SK-N-MC (cell line): ENCODE measurements around the gene EXOSC3.
A peak's percentile ranks its signal among the peaks of the same experiment; 100 is the strongest.
"Not testable (repeated sequence)": the region's sequence is repeated elsewhere in the genome, so short reads cannot be mapped to it uniquely, and the experiment has no call there.

Experiments
- DNase-seq: peaks from one replicate; pipeline ENCODE4 v3.0.0-alpha.2; 2011; ENCODE audit warnings: low read depth, low spot score
- H3K27ac ChIP-seq: fragments of 200-600 bp; sonication (generic); 2 replicates; pipeline ENCODE4 v1.5.1; 2016; ENCODE audit warnings: mixed run types
- H3K36me3 ChIP-seq: fragments of 200-600 bp; sonication (generic); 2 replicates; pipeline ENCODE4 v1.6.1; 2017; ENCODE audit warnings: antibody characterized with exemption, low read length, mixed read lengths; ENCODE audit not compliant: insufficient read depth
- H3K4me3 ChIP-seq: fragments of 200-600 bp; sonication (generic); 2 replicates; pipeline ENCODE4 v1.5.1; 2016
- H3K9ac ChIP-seq: fragments of 200-600 bp; sonication (generic); 2 replicates; pipeline ENCODE4 v1.8.0; 2017; ENCODE audit warnings: mixed run types, mixed read lengths; ENCODE audit not compliant: insufficient read length
- H3K9me3 ChIP-seq: fragments of 200-600 bp; sonication (generic); 2 replicates; pipeline ENCODE4 v1.6.1; 2017; ENCODE audit warnings: low read depth, mild to moderate bottlenecking, antibody characterized with exemption, low read length, moderate library complexity, mixed read lengths
- EZH2 ChIP-seq: fragments of 200-600 bp; sonication (generic); IDR thresholded peaks from one replicate; pipeline ENCODE4 v1.6.1; 2017; ENCODE audit warnings: antibody characterized with exemption
- FOXP2 ChIP-seq: optimal IDR thresholded peaks from 2 replicates; pipeline ENCODE3; 2011; ENCODE audit warnings: mild to moderate bottlenecking, moderate library complexity; ENCODE audit not compliant: insufficient read depth; ENCODE audit errors: extremely low read length, control extremely low read depth
- POLR2AphosphoS5 ChIP-seq: IDR thresholded peaks from 2 replicates; pipeline ENCODE4 v1.6.1; 2012; ENCODE audit warnings: mild to moderate bottlenecking, low read depth, low read length, borderline replicate concordance

Gene EXOSC3

DNA sequence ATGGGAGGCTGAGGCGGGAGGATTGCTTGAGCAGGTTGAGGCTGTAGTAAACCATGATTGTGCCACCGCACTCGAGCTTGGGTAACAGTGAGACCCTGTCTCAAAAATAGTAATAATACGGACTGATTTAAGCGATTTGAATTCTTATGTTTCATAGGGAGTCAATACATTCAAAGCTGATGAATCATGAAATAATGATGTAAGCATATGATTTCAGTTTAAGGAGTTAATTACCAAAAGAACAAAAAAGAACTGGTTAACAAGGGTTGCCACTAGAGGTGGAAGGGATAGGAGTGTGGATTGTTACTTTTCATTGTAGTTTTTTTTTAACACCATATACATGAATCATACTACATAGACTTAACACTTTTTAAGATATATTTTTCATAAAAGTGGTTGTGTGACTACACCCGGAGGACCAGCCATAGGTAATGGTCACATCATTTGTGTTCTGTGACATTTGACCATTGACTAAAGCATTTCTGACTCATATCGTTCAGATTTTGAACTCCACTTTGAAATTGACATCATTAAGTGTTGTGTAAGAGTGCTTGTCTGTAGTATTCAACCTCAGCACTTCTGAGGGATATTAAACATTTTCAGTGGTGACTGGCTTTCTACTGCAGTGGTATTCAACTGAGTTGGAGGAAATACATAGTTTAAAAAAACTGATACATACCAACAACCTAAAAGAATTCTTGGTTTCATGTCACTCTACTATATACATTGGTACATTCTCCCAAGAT is 24.3 kb downstream of the EXOSC3 start:
- H3K36me3 ChIP-seq: no peaks in the 10 kb centered on the region
- H3K9me3 ChIP-seq: no peaks in the 10 kb centered on the region
- no peak overlapping the region for H3K4me3 ChIP-seq
- TF ChIP-seq POLR2AphosphoS5: no peak
- TF ChIP-seq EZH2: no peak
- no peak for TF ChIP-seq FOXP2
- no peak overlapping the region for H3K9ac ChIP-seq
- H3K27ac ChIP-seq: no peak overlapping the region
- no peak for DNase-seq

- Histone ChIP-seq H3K4me3 (no peak overlapping the region), H3K36me3 (no peaks in the 10 kb centered on the region), H3K27ac (no peak overlapping the region), H3K9me3 (no peaks in the 10 kb centered on the region), H3K9ac (no peak overlapping the region)
- no peak for DNase-seq
- TF ChIP-seq FOXP2: no peak
- TF ChIP-seq EZH2: no peak
- TF ChIP-seq POLR2AphosphoS5: no peak
Measured at GRCh38 chr9:37758747-37759146, 26.1 kb downstream of the EXOSC3 start.

GRCh38 chr9:37753489-37754190 is 31.2 kb downstream of the EXOSC3 start, which contains the start of gene TRMT10B:
TSS of gene TRMT10B (plus strand) at chr9:37753805. CDS start at chr9:37761932, 8,127 bp downstream.
- Histone ChIP-seq H3K4me3 (peak within 1 kb of the TSS; percentile 94), H3K36me3 (no peaks in the 10 kb centered on the region), H3K9me3 (no peaks in the 10 kb centered on the region), H3K27ac (no peak within 1 kb of the TSS), H3K9ac (peak within 1 kb of the TSS; percentile 84)
- no peak for DNase-seq
- TF ChIP-seq FOXP2 (no peak), POLR2AphosphoS5 (peak; percentile 53; the same call in 1 of the 2 replicates)

DNA sequence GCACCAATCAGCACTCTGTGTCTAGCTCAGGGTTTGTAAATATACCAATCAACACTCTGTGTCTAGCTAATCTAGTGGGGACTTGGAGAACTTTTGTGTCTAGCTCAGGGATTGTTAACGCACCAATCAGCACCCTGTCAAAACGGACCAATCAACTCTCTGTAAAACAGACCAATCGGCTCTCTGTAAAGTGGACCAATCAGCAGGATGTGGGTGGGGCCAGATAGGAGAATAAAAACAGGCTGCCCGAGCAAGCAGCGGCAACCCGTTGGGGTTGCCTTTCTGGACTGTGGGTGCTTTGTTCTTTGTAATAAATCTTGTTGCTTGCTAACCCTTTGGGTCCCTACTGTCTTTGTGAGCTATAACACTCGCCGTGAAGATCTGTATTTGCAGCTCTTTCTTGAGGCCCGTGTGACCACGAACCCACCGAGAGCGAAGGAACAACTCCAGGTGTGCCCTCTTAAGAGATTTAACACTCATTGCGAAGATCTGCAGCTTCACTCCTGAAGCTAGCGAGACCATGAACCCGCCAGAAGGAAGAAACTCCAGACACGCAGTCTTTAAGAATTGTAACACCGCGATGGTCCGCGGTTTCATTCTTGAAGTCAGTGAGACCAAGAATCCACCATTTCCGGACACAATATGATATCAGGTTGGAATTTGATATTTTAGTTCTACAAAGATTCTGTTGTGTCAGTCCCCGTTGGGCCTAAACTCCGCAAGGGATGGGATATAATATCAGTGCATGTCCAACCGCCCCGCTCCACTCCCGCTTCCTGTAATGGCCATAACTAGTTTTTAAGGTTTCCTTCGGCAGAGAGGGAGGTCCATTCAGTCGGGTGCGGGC is 32.0 kb downstream of the EXOSC3 start:
- Histone ChIP-seq H3K4me3 (peak overlapping the region; percentile 94), H3K36me3 (no peaks in the 10 kb centered on the region), H3K9ac (peak overlapping the region; percentile 84), H3K27ac (no peak overlapping the region), H3K9me3 (no peaks in the 10 kb centered on the region)
- no peak for DNase-seq
- TF ChIP-seq FOXP2 (no peak), POLR2AphosphoS5 (no peak), EZH2 (no peak)

DNA sequence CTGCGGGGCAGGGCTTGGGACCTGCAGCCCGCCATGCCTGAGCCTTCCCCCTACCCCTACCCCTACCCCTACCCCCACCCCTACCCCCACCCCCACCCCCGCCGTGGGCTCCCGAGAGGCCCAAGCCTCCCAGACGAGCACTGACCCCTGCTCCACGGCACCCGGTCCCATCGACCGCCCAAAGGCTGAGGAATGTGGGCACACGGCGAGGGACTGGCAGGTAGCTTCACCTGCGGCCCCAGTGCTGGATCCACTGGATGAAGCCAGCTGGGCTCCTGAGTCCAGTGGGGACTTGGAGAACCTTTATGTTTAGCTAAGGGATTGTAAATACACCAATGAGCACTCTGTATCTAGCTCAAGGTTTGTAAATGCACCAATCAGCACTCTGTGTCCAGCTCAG is 32.8 kb downstream of the EXOSC3 start:
- not testable (repeated sequence) for H3K36me3 ChIP-seq, H3K4me3 ChIP-seq, DNase-seq, H3K9ac ChIP-seq, H3K27ac ChIP-seq, H3K9me3 ChIP-seq

- not testable (repeated sequence) for H3K9me3 ChIP-seq, H3K4me3 ChIP-seq, H3K9ac ChIP-seq, DNase-seq, H3K27ac ChIP-seq, H3K36me3 ChIP-seq
Measured at GRCh38 chr9:37751704-37752103, 33.2 kb downstream of the EXOSC3 start.

DNA sequence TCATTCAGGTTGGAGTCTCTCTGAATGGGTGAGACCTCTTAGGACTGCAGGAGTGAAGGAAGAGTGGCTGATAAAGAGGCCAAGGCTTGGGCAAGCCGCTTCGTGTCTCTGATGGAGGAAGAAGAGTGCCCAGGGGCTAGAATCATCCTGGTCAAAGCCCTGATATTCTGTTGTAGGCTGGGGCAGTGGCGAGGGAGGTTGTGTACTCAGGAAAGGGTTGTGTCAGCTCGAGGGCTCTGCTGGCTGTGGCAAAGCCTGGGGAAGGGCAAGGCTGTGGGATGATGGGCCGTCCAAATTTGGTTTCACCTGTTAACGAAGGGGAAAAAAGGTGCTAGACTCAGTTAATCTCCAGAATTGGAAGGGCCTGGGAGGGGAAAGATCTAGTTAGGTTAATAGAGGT is 33.7 kb downstream of the EXOSC3 start:
- no peaks in the 10 kb centered on the region for H3K9me3 ChIP-seq
- H3K27ac ChIP-seq: no peak overlapping the region
- DNase-seq: no peak
- H3K4me3 ChIP-seq: no peak overlapping the region
- no peak overlapping the region for H3K9ac ChIP-seq
- TF ChIP-seq EZH2 (no peak), FOXP2 (no peak), POLR2AphosphoS5 (no peak)
- H3K36me3 ChIP-seq: no peaks in the 10 kb centered on the region

DNA sequence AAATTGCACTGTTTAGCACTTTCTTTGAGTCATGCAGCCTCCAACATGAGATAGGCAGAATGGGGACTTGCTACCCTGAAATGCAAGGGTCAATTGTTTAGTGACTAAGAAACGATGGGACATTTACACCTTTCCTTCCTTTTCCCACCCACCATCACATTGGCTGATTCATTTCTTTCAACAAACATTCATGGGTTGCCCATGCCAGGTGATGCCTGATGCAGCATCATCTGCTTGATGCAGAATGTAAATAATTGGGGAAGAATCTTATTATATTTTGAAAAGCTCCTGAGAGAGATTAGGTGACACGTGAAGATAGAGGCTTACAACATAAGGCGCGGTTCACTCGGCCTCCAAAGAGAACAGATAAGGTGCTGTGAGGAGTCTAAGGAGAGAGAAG is 35.7 kb downstream of the EXOSC3 start:
- no peak overlapping the region for H3K4me3 ChIP-seq
- no peak overlapping the region for H3K27ac ChIP-seq
- TF ChIP-seq EZH2: no peak
- TF ChIP-seq FOXP2: no peak
- no peak for TF ChIP-seq POLR2AphosphoS5
- H3K36me3 ChIP-seq: no peaks in the 10 kb centered on the region
- H3K9me3 ChIP-seq: no peaks in the 10 kb centered on the region
- DNase-seq: no peak
- H3K9ac ChIP-seq: no peak overlapping the region
